NCI-H1417 (cell line): Measurements from ENCODE around the gene ZNF200.
"Not testable (repeated sequence)": the region's sequence is repeated elsewhere in the genome, so short reads cannot be mapped to it uniquely, and the experiment has no call there.

Experiments
- DNase-seq, 3 experiments: peaks; one replicate each; lab custom pipeline; 2025; lab: John Stamatoyannopoulos, UW

Gene ZNF200

DNA sequence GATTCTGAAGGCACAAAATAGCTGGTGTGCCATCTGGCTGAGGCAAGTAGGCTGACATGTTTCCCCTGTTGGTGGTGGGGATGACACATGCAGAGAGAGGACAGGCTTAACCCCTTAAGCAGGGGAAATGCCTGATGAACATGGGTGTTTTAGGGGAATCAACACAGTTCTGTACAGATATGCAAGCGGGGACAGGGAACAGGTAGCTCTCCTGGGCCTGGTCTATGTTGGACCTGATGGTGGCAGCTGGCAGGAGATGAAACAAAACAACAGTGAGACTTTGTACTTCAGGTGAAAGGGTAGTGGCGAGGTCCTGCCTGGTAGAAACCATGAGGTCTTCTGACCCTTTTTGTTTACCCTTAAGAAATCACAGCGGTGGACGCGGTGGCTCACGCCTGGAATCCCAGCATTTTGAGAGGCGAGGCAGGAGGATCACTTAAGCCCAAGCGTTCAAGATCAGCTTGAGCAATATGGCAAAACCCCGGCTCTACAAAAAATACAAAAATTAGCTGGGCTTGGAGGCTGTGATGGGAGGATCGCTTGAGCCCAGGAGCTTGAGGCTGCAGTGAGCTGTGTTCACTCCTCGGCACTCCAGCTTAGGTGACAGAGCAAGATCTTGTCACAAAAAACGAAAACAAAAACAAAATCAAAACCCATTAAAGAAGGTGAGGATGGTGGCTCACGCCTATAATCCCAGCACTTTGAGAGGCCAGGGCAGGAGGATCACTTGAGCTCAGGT, 36.5 kb downstream of the ZNF200 start:
- DNase-seq: no peak

DNA sequence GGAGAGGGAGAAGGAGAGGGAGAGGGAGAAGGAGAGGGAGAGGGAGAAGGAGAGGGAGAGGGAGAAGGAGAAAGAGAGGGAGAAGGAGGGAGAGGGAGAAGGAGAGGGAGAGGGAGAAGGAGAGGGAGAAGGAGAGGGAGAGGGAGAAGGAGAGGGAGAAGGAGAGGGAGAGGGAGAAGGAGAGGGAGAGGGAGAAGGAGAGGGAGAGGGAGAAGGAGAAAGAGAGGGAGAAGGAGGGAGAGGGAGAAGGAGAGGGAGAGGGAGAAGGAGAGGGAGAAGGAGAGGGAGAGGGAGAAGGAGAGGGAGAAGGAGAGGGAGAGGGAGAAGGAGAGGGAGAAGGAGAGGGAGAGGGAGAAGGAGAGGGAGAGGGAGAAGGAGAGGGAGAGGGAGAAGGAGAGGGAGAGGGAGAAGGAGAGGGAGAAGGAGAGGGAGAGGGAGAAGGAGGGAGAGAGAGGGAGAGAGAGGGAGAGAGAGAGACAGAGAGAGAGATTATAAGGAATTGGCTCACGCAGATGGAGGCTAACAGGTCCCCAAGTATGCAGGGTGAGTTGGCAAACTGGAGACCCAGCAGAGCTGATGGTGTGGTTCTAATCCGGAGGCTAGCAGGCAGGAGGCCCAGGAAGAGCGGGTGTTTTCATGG, 37.1 kb downstream of the ZNF200 start:
- DNase-seq: not testable (repeated sequence)

DNA sequence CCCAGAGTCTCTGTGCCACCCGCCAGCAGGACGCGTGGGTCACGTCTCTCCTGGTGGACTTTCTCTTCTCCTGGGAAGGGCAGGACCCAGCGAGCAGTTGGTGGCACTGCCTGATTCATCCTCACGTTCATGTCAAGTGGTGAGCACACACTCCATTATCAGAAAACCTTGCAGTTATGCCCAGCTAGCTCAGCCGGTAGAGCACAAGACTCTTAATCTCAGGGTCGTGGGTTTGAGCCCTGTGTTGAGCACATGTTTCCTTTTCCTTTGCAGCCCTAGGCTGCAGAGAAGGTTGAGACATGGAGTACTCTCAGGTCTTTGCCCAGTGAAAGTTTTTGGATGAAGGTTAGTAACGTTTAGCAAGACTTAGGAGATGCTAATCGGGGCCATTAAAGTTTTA, 39.0 kb downstream of the ZNF200 start:
- no peak for DNase-seq

DNA sequence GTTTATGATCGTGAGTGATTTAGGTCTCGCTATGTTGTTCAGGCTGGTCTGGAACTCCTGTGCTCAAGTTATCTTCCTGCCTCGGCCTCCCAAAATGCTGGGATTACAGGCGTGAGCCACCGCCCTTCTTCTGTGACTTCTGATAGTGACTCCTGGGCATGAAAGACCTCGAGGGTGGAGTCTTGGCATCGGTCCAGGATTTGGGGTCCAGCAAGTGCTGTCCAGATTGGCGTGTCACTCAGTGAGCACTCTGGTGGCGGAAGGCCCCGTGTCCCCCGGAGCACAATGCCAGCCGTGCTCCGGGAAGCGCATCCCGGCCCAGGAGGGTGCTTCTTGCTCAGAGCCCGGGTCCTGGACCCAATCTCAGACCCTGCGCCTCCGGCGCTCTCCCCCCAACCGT, 40.2 kb downstream of the ZNF200 start:
- no peak for DNase-seq

DNA sequence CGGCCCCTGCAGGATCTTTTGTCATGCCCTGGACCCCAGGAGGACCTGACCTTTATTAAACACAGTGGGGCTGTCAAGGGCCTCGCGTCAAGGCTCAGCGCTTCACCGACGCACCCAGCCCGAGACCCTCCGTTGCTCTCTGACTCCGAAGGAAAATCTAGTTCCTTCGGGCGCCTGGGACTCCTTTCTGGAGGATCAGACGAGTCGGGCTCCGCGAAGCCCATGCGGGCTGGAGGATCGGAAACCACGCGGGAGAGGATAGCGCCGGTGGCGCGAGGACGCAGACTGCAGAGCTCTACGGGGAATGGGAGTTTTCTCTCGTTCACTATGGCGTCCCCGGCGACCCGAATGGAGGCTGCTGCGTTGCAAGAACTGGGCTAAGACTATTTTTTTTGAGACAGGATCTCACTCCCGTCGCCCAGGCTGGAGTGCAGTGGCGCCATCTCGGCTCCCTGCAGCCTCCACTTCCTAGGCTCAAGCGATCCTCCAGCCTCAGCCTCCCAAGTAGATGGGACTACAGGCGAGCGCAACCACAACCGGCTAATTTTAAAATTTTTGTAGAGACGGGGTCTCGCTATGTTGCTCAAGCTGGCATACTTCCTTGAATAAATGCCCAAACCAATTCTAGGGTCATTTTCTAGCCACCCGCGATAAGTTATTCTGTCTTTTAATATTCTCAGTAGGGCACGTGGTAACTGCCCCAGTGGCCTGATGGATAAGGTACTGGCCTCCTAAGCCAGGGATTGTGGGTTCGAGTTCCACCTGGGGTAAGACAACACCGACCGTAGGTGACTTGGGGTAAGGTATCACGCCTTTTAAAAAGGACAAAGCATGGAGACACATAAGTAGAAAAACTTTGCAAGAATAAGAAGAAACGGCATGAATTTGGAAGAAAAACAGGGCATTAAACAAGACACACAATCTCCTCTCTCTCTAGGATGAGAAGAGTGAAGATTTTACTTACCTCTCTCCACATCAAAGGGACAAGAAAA, 41.4 kb downstream of the ZNF200 start:
- no peak for DNase-seq

DNA sequence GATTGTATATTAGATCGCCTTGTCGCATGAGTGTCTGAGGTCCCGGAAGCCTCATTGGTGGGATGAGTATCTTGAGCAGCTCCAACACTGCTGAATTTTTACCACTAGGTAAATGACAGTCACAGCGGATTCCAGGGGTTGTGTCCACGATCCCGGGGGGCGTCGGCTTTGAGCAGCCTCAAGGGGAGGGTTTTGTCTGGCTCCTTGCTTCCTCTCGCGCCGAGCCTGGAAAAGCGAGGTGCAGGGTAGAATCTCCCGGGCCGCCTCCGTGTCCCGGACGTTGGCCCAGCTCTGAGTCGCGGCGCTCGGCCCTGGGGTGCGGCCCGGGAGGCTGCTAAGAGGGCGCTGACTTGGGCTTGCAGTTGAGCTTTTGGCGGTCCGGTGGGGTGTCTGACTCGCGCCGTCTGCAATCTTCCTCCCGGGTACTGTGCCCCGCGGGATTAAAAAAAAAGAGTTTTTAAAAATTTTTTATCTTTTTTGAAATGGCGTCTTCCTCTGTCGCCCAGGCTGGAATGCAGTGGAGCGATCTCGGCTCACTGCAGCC, 42.4 kb downstream of the ZNF200 start:
- DNase-seq: no peak

DNA sequence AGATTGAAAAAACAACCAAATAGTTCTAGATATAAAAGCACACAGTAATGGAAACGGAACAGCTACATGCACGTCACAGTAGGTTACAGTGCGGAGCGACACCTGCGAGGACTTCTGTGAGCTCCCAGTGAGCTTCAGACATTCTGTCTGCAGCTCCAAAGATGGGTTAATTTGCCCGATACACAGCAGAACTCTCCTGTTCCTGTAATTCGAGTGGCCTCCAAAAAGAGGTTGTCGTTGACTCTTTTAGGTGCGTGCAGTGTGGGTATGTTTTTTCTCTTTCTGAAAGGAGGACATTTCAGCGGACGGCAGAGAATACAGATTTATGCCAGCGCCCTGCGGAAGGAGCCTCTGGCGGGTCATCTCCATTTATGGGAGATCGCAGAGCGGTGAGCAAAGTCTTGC, 44.0 kb downstream of the ZNF200 start:
- no peak for DNase-seq

DNA sequence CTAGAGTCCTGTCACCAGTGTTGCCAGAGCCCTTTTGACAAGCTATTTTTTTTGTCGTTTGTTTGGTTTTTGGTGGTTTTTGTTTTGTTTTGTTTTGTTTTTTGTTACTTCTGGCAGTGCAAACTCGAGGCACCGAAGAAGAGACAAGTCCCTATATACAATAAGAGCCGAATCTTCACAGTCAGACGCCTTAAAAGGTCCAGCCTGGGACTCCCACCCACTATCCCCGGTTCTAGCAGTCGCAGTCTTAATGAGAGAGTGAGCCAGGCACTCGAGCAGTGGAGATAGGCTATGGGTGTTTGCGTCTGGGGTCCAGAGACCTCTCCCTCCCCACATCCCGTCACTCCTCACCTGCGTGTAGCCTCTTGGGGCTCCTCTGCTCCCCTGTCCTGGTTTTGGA, 45.1 kb downstream of the ZNF200 start:
- no peak for DNase-seq

DNA sequence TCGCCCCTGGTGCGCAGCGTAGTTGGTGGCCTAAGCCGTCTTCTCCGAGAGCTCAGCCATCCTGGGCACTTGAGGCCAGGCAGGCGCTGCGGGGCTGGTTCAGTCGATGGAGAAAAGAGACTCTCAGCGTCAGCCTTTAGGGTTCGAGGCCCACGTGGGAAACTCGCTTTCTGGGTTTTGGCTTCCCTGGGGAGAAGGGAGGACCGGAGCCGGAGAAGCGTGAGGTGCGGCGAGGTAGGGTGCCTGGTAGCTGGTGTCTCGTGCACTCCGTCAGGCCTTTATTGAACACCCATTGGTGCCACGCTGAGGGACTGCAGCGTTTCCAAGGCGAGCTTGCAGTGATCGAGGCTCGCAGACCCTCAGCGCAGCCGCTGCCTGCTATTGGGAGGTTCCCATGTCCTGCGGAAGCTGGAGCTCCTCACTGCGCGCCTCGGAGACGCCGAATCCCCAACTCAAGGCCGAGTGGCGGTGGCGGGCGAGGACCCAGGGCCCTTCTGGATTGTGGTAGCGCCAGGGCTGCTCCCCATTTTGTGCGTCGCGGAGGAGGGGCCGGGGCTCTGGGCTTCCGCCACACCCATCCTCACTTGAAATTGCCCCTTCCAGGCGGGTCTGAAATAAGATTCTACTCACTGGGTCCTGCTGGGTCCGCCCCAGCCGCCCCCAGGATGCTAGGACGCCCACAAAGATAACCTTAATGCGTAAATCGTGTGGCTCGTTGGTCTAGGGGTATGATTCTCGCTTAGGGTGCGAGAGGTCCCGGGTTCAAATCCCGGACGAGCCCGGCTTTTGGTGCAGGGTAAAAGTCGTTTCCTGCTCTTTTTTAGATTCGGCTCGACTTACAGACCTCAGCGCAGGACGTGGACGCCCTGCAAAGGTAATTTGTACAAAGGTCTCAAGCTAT, 45.8 kb downstream of the ZNF200 start:
- DNase-seq: no peak

DNA sequence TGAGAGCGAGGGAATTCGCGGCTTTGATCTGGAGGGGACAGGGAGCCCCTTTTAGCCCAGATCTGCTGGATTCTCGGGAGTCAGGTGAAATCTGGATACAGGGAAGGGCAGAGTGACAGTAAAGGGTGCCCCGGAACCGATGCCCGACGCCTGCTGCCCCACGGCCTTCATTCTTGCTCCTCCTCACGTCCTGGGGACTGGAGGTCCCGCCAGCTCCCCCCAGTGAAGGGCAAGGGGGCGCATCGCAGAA, 46.4 kb downstream of the ZNF200 start:
- DNase-seq: no peak

DNA sequence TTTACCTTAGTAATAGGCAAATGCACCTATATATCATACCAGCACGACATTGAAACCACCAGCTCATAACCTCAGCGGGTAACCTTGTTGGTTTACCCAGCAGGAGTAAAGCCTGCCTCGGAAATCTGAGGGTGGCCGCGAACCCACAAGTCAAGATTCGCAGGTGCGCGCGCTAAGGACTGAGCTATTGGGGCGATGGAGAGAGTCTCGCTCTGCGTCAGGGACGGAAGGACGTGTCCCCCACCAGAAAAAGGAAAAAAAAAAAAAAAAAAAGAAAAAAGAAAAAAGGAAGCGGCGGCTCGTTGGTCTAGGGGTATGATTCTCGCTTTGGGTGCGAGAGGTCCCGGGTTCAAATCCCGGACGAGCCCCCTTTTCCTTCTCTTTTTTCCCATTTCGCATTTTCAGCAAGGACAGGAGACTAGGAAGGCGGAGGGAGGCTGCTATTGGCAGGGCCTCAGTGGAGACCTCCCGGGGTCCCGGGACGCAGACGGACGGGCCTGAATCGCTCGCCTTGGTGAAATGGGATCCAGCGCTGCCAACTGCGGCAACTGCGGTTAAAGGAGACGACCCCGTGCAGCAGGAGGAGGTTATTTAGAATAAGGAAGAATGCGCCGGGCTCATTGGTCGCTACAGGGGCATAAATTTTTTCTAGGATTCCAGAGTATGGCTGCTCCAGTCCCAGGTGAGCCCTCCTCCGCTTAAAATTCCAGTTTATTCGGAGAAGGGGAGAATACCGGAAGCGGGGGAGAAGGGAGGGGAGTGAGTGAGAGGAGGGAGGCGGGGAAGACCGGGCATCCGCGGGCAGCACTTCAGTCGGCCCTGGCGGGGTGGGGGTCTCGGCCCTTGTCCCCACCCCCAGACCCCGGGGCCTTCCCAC, 46.9 kb downstream of the ZNF200 start, which contains the start of gene OR1F1:
Gene OR1F1, plus strand, starts transcription at position 407 of the 877 bp plus-strand sequence.
- DNase-seq: no peak

DNA sequence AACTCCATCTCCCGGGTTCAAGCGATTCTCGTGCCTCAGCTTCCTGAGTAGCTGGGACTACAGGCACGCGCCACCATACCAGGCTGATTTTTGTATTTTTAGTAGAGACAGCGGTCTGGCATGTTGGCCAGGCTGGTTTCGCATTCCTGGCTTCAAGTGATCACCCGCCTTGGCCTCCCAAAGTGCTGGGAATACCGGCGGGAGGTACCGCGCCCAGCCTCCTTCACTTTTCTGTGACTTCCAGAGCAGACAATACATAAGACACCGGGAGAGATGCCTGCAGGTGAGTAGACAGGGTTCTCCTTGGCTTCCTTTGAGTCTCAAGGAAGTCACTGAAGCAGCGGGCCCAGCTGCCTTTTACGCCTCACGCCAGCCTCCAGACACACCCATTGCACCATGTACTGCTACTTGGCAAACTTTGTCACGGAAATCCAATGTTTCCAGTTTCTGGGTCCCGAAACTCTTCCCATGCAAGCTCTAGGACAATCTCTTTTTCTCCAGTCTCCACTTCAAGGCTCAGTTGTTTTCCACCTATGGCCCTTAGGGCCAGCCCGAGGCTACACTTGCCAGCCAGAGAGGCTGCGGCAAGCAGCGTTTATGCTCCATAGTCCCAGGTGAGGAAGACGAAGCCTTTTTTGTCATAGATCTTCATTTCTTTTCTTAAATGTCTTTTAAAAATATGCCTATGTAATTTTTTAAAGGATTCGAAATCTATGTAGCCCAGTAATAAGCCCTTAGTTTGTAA, 47.8 kb downstream of the ZNF200 start:
- DNase-seq: no peak

DNA sequence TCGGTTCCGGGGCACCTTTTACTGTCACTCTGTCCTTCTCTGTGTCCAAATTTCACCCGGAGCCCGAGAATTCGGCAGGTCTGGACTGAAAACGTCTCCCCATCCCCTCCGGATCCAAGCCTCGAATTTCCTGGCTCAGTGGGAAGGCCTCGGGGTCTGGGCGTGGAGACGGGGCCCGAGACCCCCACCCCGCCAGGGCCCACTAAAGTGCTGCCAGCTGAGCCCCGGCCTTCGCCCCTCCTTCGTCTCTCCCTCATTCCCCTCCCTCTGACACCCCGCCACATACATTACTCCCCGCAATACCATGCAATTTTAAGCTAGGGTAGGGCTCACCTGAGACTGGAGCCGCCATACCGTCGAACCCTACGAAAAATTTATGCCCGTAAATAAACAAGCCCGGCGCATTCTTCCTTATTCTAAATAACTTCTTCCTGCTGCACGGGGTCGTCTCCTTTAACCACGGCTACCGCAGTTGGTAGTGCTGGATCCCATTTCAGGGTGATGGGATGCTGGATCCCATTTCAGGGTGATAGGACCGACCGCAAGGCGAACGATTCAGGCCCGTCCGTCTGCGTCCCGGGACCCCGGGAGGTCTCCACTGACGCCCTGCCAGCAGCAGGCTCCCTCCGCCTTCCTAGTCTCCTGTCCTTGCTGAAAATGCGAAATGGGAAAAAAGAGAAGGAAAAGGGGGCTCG, 51.4 kb downstream of the ZNF200 start:
- no peak for DNase-seq

DNA sequence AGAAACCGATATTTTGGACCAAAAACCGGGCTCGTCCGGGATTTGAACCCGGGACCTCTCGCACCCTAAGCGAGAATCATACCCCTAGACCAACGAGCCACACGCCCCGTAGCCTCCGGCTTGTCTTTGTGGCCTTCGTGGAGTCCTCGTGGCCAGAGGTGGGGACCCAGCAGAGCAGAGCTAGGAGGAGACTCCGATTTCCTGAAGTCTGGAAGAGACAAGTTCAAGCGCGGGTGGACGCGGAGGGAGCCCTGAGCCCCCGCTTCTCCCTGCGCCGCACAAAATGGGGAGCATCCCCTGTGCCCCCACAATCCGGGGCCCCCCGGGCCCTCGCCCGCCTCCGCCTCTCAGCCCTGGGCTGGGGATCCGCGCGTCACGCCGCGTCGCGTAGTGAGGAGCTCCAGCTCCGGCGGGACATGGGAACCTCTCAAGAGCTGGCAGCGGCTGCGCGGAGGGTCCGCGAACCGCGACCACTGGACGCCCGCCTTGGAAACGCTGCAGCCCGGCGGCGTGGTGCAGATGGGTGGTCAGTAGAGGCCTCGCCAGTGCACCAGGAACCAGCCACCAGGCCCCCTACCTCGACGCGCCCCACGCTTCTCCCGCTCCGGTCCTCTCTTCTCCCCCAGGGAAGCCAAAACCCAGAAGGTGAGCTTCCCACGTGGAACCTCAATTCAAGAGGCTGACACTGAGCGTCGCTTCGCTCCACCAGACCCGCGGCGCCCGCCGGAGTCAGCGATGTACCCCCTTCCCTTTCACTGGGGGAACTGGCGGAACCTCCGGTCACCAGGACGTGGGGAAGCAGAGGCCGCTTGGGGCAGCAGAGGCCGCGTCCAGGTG, 52.1 kb downstream of the ZNF200 start:
- DNase-seq: no peak

DNA sequence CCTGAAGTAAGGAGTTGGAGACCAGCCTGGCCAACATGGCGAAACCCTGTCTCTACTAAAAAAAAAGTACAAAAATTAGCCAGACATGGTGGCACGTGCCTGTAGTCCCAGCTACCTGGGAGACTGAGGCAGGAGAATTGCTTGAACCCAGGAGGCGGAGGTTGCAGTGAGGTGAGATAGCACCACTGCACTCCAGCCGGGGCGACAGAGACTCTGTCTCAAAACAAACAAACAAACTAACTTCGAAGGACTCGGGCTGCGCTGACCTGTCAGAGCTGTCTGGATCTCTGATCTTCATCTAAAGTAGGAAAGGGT, 52.7 kb downstream of the ZNF200 start:
- not testable (repeated sequence) for DNase-seq

DNA sequence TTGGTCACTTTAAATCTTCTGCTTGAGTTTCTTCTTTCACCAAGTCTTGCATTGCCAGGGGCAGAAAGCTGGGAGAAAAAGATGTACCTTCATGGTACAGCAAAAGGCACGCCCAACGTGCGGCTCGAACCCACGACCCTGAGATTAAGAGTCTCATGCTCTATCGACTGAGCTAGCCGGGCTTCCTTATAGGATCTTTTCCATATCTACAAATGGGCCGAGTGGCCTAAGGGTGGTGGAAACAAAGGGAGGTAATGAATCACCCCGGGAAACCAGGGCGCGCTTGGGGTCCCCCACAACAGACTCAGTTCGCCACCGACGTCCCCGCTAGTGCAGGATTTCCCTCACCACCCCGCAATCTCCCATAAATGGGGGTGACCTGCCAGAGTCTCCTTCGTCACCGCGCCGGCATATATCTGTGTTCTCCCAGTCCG, 54.5 kb downstream of the ZNF200 start:
- DNase-seq: no peak

DNA sequence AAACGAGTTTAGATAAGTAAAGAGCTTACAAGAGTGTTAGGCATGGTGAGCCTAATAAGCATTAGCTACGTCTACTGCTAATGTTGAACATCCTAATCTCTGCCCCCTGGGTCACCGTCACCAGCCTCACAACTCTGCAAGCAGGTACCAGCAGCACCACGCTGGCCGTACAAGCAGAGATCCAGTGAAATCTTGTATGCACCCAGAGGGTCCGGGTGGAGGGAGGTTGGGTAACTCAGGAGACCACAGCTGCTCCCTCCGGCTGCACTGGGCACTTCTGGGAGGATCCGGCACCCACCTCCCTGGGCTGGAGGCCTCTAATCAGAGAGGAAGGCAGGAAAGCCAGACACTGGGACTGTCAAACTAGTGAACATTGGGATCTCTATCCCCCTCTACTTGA, 55.3 kb downstream of the ZNF200 start:
- DNase-seq: no peak
